Upper lobe of left lung (tissue), 6 donors: ENCODE measurements around the gene XKR7. TPM values are rescaled to one million over a fixed set of nuclear protein-coding genes. Genes with fewer than 3 reads are reported as not detected.
A peak's percentile ranks its signal among the peaks of the same experiment; 100 is the strongest.

Source experiments
- ATAC-seq, 2 donors: fragments of 200-7000 bp; cut with Tn5 transposase; one replicate each; pipeline ENCODE4 v1.9.1; 2022; ENCODE audit warnings: mild to moderate bottlenecking in 2 of 2, moderate library complexity in 2 of 2; ENCODE audit not compliant: low FRiP score in 2 of 2
- DNase-seq, 2 donors: peaks; one replicate each; pipeline ENCODE4 v3.0.0-alpha.2; 2019 to 2020
- H3K27ac ChIP-seq, 4 donors: fragments of 200-600 bp; sonication (generic); one replicate each; pipeline ENCODE4 v1.5.1; 2016 to 2019
- H3K27me3 ChIP-seq, 4 donors: fragments of 200-600 bp; sonication (generic); one replicate each; pipeline ENCODE4 v1.5.1; 2017 to 2019
- H3K36me3 ChIP-seq, 4 donors: fragments of 200-600 bp; sonication (generic); one replicate each; pipeline ENCODE4 v1.5.1; 2016 to 2019
- H3K4me1 ChIP-seq, 4 donors: fragments of 200-600 bp; sonication (generic); one replicate each; pipeline ENCODE4 v1.5.1; 2018 to 2019
- H3K4me3 ChIP-seq, 4 donors: fragments of 200-600 bp; sonication (generic); one replicate each; pipeline ENCODE4 v1.5.1; 2017 to 2019; ENCODE audit warnings: mild to moderate bottlenecking in 2 of 4, moderate library complexity in 1 of 4
- H3K9me3 ChIP-seq, 4 donors: fragments of 200-600 bp; sonication (generic); one replicate each; pipeline ENCODE4 v1.5.1; 2018 to 2019
- EP300 ChIP-seq, 4 donors: sonication (generic); formaldehyde crosslinking; IDR thresholded peaks; one replicate each; pipeline ENCODE4 v1.5.1; 2017; ENCODE audit warnings: antibody characterized with exemption in 4 of 4, control low read depth in 2 of 4
- POLR2A ChIP-seq, 4 donors: fragments of 450-650 bp; IDR thresholded peaks; one replicate each; pipeline ENCODE4 v1.5.1; 2016 to 2017; ENCODE audit warnings: antibody characterized with exemption in 4 of 4, mild to moderate bottlenecking in 2 of 4
- POLR2AphosphoS5 ChIP-seq, 2 donors: sonication (generic); formaldehyde crosslinking; IDR thresholded peaks; one replicate each; pipeline ENCODE4 v1.5.1; 2017; ENCODE audit warnings: antibody characterized with exemption in 2 of 2
- WGBS, 2 donors: methylation state at CpG; one replicate each; pipeline ENCODE4 v1.1.5; 2017 to 2018; 5-methylcytosine and 5-hydroxymethylcytosine counted together
- total RNA-seq, 6 donors: library from RNA; depleted of rRNA in 4 of 6; stranded (reverse); fragments of >200 nt in 4 of 6; gene quantifications; one replicate each; pipeline versions ENCODE4 v1.1.0 to v1.2.1, GENCODE V29; 2016 to 2021
- TF ChIP-seq, protein P1 (sequence below), 6 experiments: fragments of 450-650 bp in 4 of 6; fragments of 200-600 bp in 2 of 6; sonication (generic) in 2 of 6; IDR thresholded peaks; one replicate each; pipeline ENCODE4 v1.5.1; 2016 to 2019; ENCODE audit warnings: antibody characterized with exemption in 6 of 6
- donor health status: DM: no; HTN: no; CAD: no; lungs with moderate emphysema.
- donor health status: DM: no; HTN: yes; CAD: no; lungs with severe emphysema.

XKR7 gene
- total RNA-seq, 6 donors from 2014 or later, result under 0.01 to 0.07 (median 0.06) TPM; not detected in 3

DNA sequence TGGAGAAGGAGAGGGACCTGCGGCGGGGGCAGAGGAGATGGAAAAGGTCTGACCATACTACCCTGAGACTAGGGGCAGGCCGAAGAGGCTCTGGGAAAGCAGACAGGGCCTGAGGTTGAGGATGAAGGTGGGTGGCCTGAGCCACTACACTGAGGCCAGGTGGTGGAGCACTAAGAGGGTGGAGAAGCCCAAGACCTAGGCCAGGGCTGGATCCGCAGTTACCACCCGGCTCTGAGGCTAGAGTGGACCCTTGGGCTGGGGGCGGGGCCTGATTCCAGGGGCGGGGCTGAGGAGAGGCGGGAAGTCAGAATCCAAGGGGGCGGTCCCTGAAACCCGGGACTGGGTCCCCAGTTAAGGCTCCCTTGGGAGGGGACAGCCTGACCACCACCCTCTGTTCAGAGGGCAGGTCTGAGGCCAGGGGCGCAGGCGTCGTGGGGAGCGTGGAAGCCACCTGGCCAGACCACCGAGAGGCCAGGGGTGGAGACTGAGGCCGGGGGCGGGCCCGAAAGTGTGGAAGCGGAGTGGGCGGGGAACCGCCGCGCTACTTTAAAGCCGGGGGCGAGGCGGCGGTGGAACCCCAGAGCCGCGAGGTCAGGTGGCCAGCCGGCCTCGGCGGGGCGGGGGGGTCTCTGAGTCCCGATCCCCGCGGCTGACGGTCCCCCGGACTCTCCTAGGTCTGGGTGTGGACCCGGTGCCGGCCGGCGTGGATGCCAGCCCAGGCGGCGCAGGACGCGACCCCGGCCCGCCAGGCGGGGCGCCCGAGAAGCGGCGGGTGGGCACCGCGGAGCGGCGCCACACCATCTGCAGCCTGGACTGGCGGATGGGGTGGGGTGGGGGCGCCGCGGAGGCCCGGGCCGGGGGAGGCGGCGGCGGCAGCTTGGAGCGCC, 50.6 kb downstream of the XKR7 start:
- Histone ChIP-seq H3K9me3 (no peaks in the 10 kb centered on the region), H3K4me3 (peak overlapping the region; percentile 33 to 81 (median 61)), H3K36me3 (no peaks in the 10 kb centered on the region), H3K27ac (peak overlapping the region in 2 of 4 donors; percentile 35 to 37), H3K4me1 (peaks cover 17 to 23% (median 19%) of the 10 kb centered on the region in 4 donors), H3K27me3 (peaks cover 0 to 18% (median 8%) of the 10 kb centered on the region in 4 donors)
- TF ChIP-seq POLR2A (IDR thresholded peaks at IDR 0.05) (peak in 1 of 4 donors; percentile 20), EP300 (IDR thresholded peaks at IDR 0.05) (no peak), POLR2AphosphoS5 (IDR thresholded peaks at IDR 0.05) (peak in 1 of 2 donors; percentile 26)
- TF ChIP-seq, protein P1, sequence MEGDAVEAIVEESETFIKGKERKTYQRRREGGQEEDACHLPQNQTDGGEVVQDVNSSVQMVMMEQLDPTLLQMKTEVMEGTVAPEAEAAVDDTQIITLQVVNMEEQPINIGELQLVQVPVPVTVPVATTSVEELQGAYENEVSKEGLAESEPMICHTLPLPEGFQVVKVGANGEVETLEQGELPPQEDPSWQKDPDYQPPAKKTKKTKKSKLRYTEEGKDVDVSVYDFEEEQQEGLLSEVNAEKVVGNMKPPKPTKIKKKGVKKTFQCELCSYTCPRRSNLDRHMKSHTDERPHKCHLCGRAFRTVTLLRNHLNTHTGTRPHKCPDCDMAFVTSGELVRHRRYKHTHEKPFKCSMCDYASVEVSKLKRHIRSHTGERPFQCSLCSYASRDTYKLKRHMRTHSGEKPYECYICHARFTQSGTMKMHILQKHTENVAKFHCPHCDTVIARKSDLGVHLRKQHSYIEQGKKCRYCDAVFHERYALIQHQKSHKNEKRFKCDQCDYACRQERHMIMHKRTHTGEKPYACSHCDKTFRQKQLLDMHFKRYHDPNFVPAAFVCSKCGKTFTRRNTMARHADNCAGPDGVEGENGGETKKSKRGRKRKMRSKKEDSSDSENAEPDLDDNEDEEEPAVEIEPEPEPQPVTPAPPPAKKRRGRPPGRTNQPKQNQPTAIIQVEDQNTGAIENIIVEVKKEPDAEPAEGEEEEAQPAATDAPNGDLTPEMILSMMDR (IDR thresholded peaks at IDR 0.05), result no peak
- ATAC-seq (peak; percentile 71 to 78), DNase-seq (peak; percentile 74 to 94)
- 10 to 22% methylated on average over 4 to 37 of the region's 67 CpGs for WGBS, 2 donors

DNA sequence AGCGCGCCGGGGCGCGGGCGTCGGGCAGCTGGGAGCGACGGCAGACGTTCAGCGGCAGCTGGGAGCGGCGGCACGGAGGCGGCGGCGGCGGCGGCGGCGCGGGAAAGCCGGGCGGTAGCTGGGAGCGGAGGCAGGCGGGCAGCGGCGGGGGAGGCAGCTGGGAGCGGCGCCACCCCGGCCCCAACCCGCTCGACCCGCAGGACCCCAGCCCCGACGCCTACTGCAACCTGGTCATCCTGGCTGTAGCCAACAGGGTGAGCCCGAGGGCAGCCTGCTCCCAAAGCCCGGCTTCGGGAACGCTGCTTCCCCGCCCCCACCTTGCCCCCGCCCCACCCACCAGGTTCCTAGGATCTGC, 51.2 kb downstream of the XKR7 start:
- Histone ChIP-seq H3K27me3 (peaks cover 0 to 18% (median 8%) of the 10 kb centered on the region in 4 donors), H3K27ac (peak overlapping the region in 1 of 4 donors; percentile 35), H3K9me3 (no peaks in the 10 kb centered on the region), H3K4me3 (peak overlapping the region in 3 of 4 donors; percentile 53 to 81 (median 69)), H3K36me3 (no peaks in the 10 kb centered on the region), H3K4me1 (peaks cover 17 to 23% (median 19%) of the 10 kb centered on the region in 4 donors)
- ATAC-seq (peak in 1 of 2 donors; percentile 16), DNase-seq (peak in 1 of 2 donors; percentile 88)
- 0% methylated on average over 3 to 10 of the region's 42 CpGs for whole genome bisulfite sequencing, 2 donors
- TF ChIP-seq EP300 (IDR thresholded peaks at IDR 0.05) (no peak), POLR2A (IDR thresholded peaks at IDR 0.05) (no peak)
- TF ChIP-seq, protein P1 (IDR thresholded peaks at IDR 0.05), result peak in 1 of 6 experiments; percentile 12

GRCh38 chr20:32019563-32020463, 51.9 kb downstream of the XKR7 start:
- Histone ChIP-seq H3K36me3 (no peaks in the 10 kb centered on the region), H3K4me3 (peak overlapping the region in 3 of 4 donors; percentile 53 to 81 (median 69)), H3K27ac (peak overlapping the region in 2 of 4 donors; percentile 29 to 35), H3K4me1 (peaks cover 17 to 23% (median 19%) of the 10 kb centered on the region in 4 donors), H3K27me3 (peaks cover 0 to 18% (median 8%) of the 10 kb centered on the region in 4 donors), H3K9me3 (no peaks in the 10 kb centered on the region)
- no peak for ATAC-seq
- no peak for DNase-seq
- TF ChIP-seq POLR2A (IDR thresholded peaks at IDR 0.05) (no peak), POLR2AphosphoS5 (IDR thresholded peaks at IDR 0.05) (no peak), EP300 (IDR thresholded peaks at IDR 0.05) (no peak)
- TF ChIP-seq, protein P1 (IDR thresholded peaks at IDR 0.05), result no peak
- WGBS, 2 donors, result 25 to 37% methylated on average over 10 to 11 of the region's 11 CpGs

DNA sequence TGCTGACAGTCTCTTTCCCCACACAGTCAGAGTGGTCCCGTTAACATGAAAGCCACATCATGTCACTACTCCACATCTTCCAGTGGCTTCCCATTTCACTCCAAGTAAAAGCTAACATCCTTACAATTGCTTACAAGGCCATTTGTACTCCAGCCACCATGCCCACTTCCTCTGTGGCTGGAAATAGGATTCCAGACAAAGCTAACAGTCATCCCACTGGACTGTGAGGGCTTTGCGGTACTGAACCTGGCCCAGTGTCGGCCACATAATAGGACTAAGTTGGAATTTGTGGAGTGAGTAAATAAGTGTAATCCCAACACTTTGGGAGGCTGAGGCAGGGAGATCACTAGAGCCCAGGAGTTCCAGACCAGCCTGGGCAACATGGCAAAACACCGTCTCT, 53.1 kb downstream of the XKR7 start:
- Histone ChIP-seq H3K4me3 (no peak overlapping the region), H3K9me3 (no peaks in the 10 kb centered on the region), H3K27ac (no peak overlapping the region), H3K27me3 (peaks cover 0 to 18% (median 8%) of the 10 kb centered on the region in 4 donors), H3K36me3 (no peaks in the 10 kb centered on the region), H3K4me1 (peaks cover 17 to 23% (median 18%) of the 10 kb centered on the region in 4 donors)
- ATAC-seq (no peak), DNase-seq (no peak)
- TF ChIP-seq, protein P1 (IDR thresholded peaks at IDR 0.05), result no peak
- TF ChIP-seq POLR2AphosphoS5 (IDR thresholded peaks at IDR 0.05) (no peak), EP300 (IDR thresholded peaks at IDR 0.05) (no peak), POLR2A (IDR thresholded peaks at IDR 0.05) (no peak)
- WGBS, 2 donors, result 87 to 90% methylated on average over 4 of the region's 4 CpGs
